CD14-positive monocyte (primary cell): ENCODE results near the gene CACNB4. TPM values are rescaled to one million over a fixed set of nuclear protein-coding genes. Genes with fewer than 3 reads are reported as not detected.

Experiments
- DNase-seq, 3 donors: peaks; one replicate each; pipeline ENCODE4 v3.0.0-alpha.2; 2011 to 2022
- H2AFZ ChIP-seq: 2 replicates; pipeline ENCODE4 v1.6.0; 2012; ENCODE audit warnings: mild to moderate bottlenecking, low read depth, low read length, inconsistent platforms; ENCODE audit not compliant: insufficient read depth, poor library complexity, severe bottlenecking
- H3K27ac ChIP-seq, 2 donors: 1 replicate in 1 of 2; 2 replicates in 1 of 2; pipeline ENCODE4 v1.5.1; 2012 to 2013; ENCODE audit warnings: low read length in 2 of 2, control low read depth in 1 of 2, inconsistent platforms in 1 of 2, low read depth in 1 of 2, mild to moderate bottlenecking in 1 of 2
- H3K27me3 ChIP-seq, 2 donors: one replicate each; pipeline versions ENCODE4 v1.6.0 to v1.6.1; 2011 to 2013; ENCODE audit warnings: low read length in 2 of 2; ENCODE audit not compliant: control insufficient read depth in 2 of 2, insufficient read depth in 2 of 2
- H3K36me3 ChIP-seq, 2 donors: replicated peaks in 1 of 2; 1 replicate in 1 of 2; 2 replicates in 1 of 2; pipeline versions ENCODE4 v1.5.1 to v1.6.1; 2012 to 2013; ENCODE audit warnings: low read length in 2 of 2, control low read depth in 1 of 2, inconsistent platforms in 1 of 2, mild to moderate bottlenecking in 1 of 2; ENCODE audit not compliant: insufficient read depth in 2 of 2, control insufficient read depth in 1 of 2
- H3K4me1 ChIP-seq, 2 donors: 1 replicate in 1 of 2; 2 replicates in 1 of 2; pipeline versions ENCODE4 v1.5.1 to v1.6.1; 2012 to 2013; ENCODE audit warnings: low read length in 2 of 2, control low read depth in 1 of 2, inconsistent platforms in 1 of 2, mild to moderate bottlenecking in 1 of 2, moderate library complexity in 1 of 2; ENCODE audit not compliant: insufficient read depth in 2 of 2, control insufficient read depth in 1 of 2
- H3K4me2 ChIP-seq: replicated peaks from 2 replicates; pipeline ENCODE3; 2012; ENCODE audit warnings: low read length, moderate library complexity, mild to moderate bottlenecking; ENCODE audit not compliant: poor library complexity, severe bottlenecking; ENCODE audit errors: extremely low read depth
- H3K4me3 ChIP-seq, 3 experiments: fragments of 200-600 bp in 1 of 3; sonication (generic) in 1 of 3; replicated peaks in 1 of 3; 1 replicate in 2 of 3; 2 replicates in 1 of 3; pipeline ENCODE4 v1.5.1; 2011 to 2013; ENCODE audit warnings: low read length in 3 of 3, mild to moderate bottlenecking in 3 of 3, control low read depth in 2 of 3, low read depth in 2 of 3, inconsistent platforms in 1 of 3, moderate library complexity in 1 of 3
- H3K79me2 ChIP-seq: 2 replicates; pipeline ENCODE4 v1.6.0; 2012; ENCODE audit warnings: mild to moderate bottlenecking, control low read depth, inconsistent platforms, low read length, moderate library complexity; ENCODE audit not compliant: insufficient read depth
- H3K9ac ChIP-seq: 2 replicates; pipeline ENCODE4 v1.6.0; 2017; ENCODE audit warnings: low read length, mild to moderate bottlenecking; ENCODE audit not compliant: insufficient read depth, poor library complexity, severe bottlenecking
- H3K9me3 ChIP-seq, 2 donors: replicated peaks in 1 of 2; 1 replicate in 1 of 2; 2 replicates in 1 of 2; pipeline versions ENCODE4 v1.5.1 to v1.6.1; 2012 to 2013; ENCODE audit warnings: low read length in 2 of 2, control low read depth in 1 of 2; ENCODE audit not compliant: control insufficient read depth in 1 of 2, insufficient read depth in 1 of 2
- H4K20me1 ChIP-seq: 2 replicates; pipeline ENCODE4 v1.6.0; 2012; ENCODE audit warnings: mild to moderate bottlenecking, low read length, control low read depth, moderate library complexity; ENCODE audit not compliant: insufficient read depth
- H3K27ac Mint-ChIP-seq, 7 donors: one replicate each; pipeline ENCODE4 v1.8.0; 2020; ENCODE audit warnings: mild to moderate bottlenecking in 7 of 7, mixed read lengths in 7 of 7, moderate library complexity in 6 of 7, inconsistent platforms in 2 of 7
- H3K27me3 Mint-ChIP-seq, 3 donors: one replicate each; pipeline ENCODE4 v1.8.0; 2021 to 2022; ENCODE audit warnings: low read depth in 3 of 3, mild to moderate bottlenecking in 3 of 3, mixed read lengths in 3 of 3, moderate library complexity in 3 of 3, inconsistent platforms in 1 of 3
- H3K36me3 Mint-ChIP-seq, 2 donors: one replicate each; pipeline ENCODE4 v1.8.0; 2020; ENCODE audit warnings: mixed read lengths in 2 of 2, inconsistent platforms in 1 of 2, mild to moderate bottlenecking in 1 of 2
- H3K4me1 Mint-ChIP-seq: one replicate; pipeline ENCODE4 v1.8.0; 2020; ENCODE audit warnings: mild to moderate bottlenecking, mixed read lengths
- H3K4me3 Mint-ChIP-seq, 2 donors: one replicate each; pipeline ENCODE4 v1.8.0; 2020; ENCODE audit warnings: mild to moderate bottlenecking in 2 of 2, mixed read lengths in 2 of 2, moderate library complexity in 1 of 2
- H3K9me3 Mint-ChIP-seq, 7 donors: one replicate each; pipeline ENCODE4 v1.8.0; 2020 to 2022; ENCODE audit warnings: mixed read lengths in 7 of 7, mild to moderate bottlenecking in 6 of 7, moderate library complexity in 6 of 7, inconsistent platforms in 2 of 7
- CTCF ChIP-seq: fragments of 200-600 bp; IDR thresholded peaks from one replicate; pipeline ENCODE4 v1.8.0; 2022; ENCODE audit warnings: antibody characterized with exemption, mild to moderate bottlenecking
- WGBS: methylation state at CpG from one replicate; pipeline ENCODE4 v1.1.5; 2013; ENCODE audit warnings: missing lambda C conversion rate; ENCODE audit not compliant: insufficient coverage; 5-methylcytosine and 5-hydroxymethylcytosine counted together
- intact Hi-C, 2 donors: fragments of 100-400 bp; cut with micrococcal nuclease; formaldehyde crosslinking; loops; one replicate each; pipeline versions ENCODE4 v1.15.0 to v1.15.1; 2023
- polyA plus RNA-seq, 3 donors: library from polyadenylated mRNA; depleted of rRNA in 1 of 3; unstranded in 2 of 3; stranded (reverse) in 1 of 3; fragments of 300-500 nt in 2 of 3; fragments of >200 nt in 1 of 3; fragmentation: Illumina TruSeq in 2 of 3; gene quantifications; 1 replicate in 2 of 3; 2 replicates in 1 of 3; pipeline ENCODE4 v1.2.3, GENCODE V29; 2012 to 2021

CACNB4 gene
- polyA plus RNA-seq, 3 donors = 0.44 to 1.9 (median 1.1) TPM

DNA sequence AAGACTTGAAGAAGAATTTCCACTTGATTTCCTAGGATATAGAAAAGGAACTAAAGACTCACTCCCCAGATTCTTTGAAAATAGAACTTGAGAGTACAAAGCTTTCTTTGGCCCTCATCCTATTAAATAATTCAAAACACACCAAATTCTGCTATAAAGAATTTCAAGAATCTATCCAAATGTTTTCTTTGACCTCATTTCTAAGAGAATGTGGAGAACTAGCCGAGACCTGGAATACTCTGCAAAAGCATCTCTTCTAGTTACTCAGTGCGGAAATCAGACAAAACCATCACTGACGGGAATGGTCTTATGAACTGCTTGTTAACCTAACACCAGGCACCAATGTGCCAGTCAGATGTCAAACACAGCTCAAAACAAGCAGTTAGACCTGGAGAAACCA, 226.4 kb downstream of the CACNB4 start:
- TF ChIP-seq CTCF = no peak
- intact Hi-C loops = no loop called here
- Histone ChIP-seq H3K36me3 (no peaks in the 10 kb centered on the region), H2AFZ (no peak overlapping the region), H3K4me2 (no peak overlapping the region), H3K79me2 (no peaks in the 10 kb centered on the region), H3K27me3 (no peaks in the 10 kb centered on the region), H3K4me1 (no peaks in the 10 kb centered on the region), H3K27ac (no peak overlapping the region), H3K9ac (no peak overlapping the region), H3K9me3 (no peaks in the 10 kb centered on the region), H3K4me3 (no peak overlapping the region), H4K20me1 (no peaks in the 10 kb centered on the region)
- no peak for DNase-seq
- Mint-ChIP-seq H3K4me3 (no peak overlapping the region), H3K27ac (no peak overlapping the region), H3K9me3 (no peaks in the 10 kb centered on the region), H3K27me3 (peaks cover 0 to 5% (median 2%) of the 10 kb centered on the region in 3 donors), H3K36me3 (peaks cover 0 to 2% of the 10 kb centered on the region in 2 donors), H3K4me1 (no peaks in the 10 kb centered on the region)
- no CpG with 5 or more reads among the region's 3 CpGs for WGBS

GRCh38 chr2:151869291-151869690, 229.6 kb downstream of the CACNB4 start:
- no peak overlapping the region for H3K27ac ChIP-seq
- H3K9ac ChIP-seq = no peak overlapping the region
- H4K20me1 ChIP-seq = no peaks in the 10 kb centered on the region
- Mint-ChIP-seq H3K4me3 (no peak overlapping the region), H3K4me1 (no peaks in the 10 kb centered on the region), H3K27me3 (peaks cover 0 to 5% (median 2%) of the 10 kb centered on the region in 3 donors), H3K27ac (no peak overlapping the region), H3K9me3 (no peaks in the 10 kb centered on the region), H3K36me3 (peaks cover 0 to 2% of the 10 kb centered on the region in 2 donors)
- H3K4me3 ChIP-seq = no peak overlapping the region
- H3K36me3 ChIP-seq = no peaks in the 10 kb centered on the region
- no peaks in the 10 kb centered on the region for H3K4me1 ChIP-seq
- no peak for TF ChIP-seq CTCF
- no peaks in the 10 kb centered on the region for H3K9me3 ChIP-seq
- H2AFZ ChIP-seq = no peak overlapping the region
- no peak for DNase-seq
- H3K4me2 ChIP-seq = no peak overlapping the region
- no peaks in the 10 kb centered on the region for H3K79me2 ChIP-seq
- 93% methylated on average over 3 of the region's 5 CpGs for WGBS
- H3K27me3 ChIP-seq = no peaks in the 10 kb centered on the region
- intact Hi-C loops = no loop called here
